Astrocyte of the cerebellum (primary cell): Measurements from ENCODE around the gene CDKL5.

Experiments used
- DNase-seq: peaks from one replicate; pipeline ENCODE4 v3.0.0-alpha.2; 2011; ENCODE audit warnings: low read depth
- H3K4me3 ChIP-seq: 2 replicates; pipeline ENCODE4 v1.5.1; 2011; ENCODE audit warnings: mild to moderate bottlenecking, low read depth, low read length, moderate library complexity
- CTCF ChIP-seq: IDR thresholded peaks from 2 replicates; pipeline ENCODE4 v1.5.1; 2012; ENCODE audit warnings: low read length, low read depth, moderate library complexity, mild to moderate bottlenecking; ENCODE audit errors: missing control alignments
- in situ Hi-C: cut with HindIII; loops from 2 replicates; pipeline ENCODE4 v1.10.0; 2017; ENCODE audit warnings: low sequenced_read_pairs

The CDKL5 gene

GRCh38 chrX:18537524-18537923 is 112.1 kb downstream of the CDKL5 start:
- H3K4me3 ChIP-seq, result no peak overlapping the region
- no peak for DNase-seq
- TF ChIP-seq CTCF, result no peak
- in situ Hi-C loops, result no loop called here

GRCh38 chrX:18542131-18542530 is 116.7 kb downstream of the CDKL5 start:
- no peak for DNase-seq
- no peak for TF ChIP-seq CTCF
- no peak overlapping the region for H3K4me3 ChIP-seq
- in situ Hi-C loops, result no loop called here

- TF ChIP-seq CTCF, result no peak
- no peak for DNase-seq
- no peak overlapping the region for H3K4me3 ChIP-seq
- in situ Hi-C loops, result no loop called here
Measured at GRCh38 chrX:18542905-18543304, 117.5 kb downstream of the CDKL5 start.

GRCh38 chrX:18543738-18544137 is 118.3 kb downstream of the CDKL5 start:
- no peak for TF ChIP-seq CTCF

GRCh38 chrX:18545771-18546170 is 120.4 kb downstream of the CDKL5 start:
- TF ChIP-seq CTCF, result no peak
- in situ Hi-C loops, result no loop called here
- H3K4me3 ChIP-seq, result no peak overlapping the region
- no peak for DNase-seq

More at GRCh38 chrX:18543738-18544137, 118.3 kb downstream of the CDKL5 start:
- DNase-seq, result no peak
- H3K4me3 ChIP-seq, result no peak overlapping the region
- in situ Hi-C loops, result no loop called here

- no peak for DNase-seq
- in situ Hi-C loops, result no loop called here
- no peak for TF ChIP-seq CTCF
- no peak overlapping the region for H3K4me3 ChIP-seq
Measured at GRCh38 chrX:18548996-18549395, 123.6 kb downstream of the CDKL5 start.

GRCh38 chrX:18549643-18550042 is 124.2 kb downstream of the CDKL5 start:
- peak; percentile 1 for DNase-seq
- in situ Hi-C loops, result no loop called here
- no peak overlapping the region for H3K4me3 ChIP-seq
- TF ChIP-seq CTCF, result no peak
